ENCODE data around the gene ENPP5. TPM values are rescaled to one million over a fixed set of nuclear protein-coding genes. Genes with fewer than 3 reads are reported as not detected.

The ENPP5 gene
- total RNA-seq = 1 to 10 TPM; 5.6 to 8.8 TPM

- Histone ChIP-seq H3K27ac (peak within 1 kb of the TSS in 3 of 4 donors; percentile 37 to 74 (median 57)), H3K4me1 (peaks cover 4% of the 10 kb centered on the region), H3K27me3 (no peaks in the 10 kb centered on the region), H3K4me3 (peak within 1 kb of the TSS; percentile 8 to 63), H3K9me3 (no peaks in the 10 kb centered on the region), H3K36me3 (replicated peaks in 1 of 2; ENCODE audit: insufficient read depth in 1 of 2, low read depth in 2 of 2) (no peaks in the 10 kb centered on the region)
- DNase-seq (peak; percentile 94 to 98 (median 96)), ATAC-seq (peak; percentile 99)
- intact Hi-C loops (cut with DNase I) = no loop called here
- peak; percentile 56 to 87 (median 87) for TF ChIP-seq POLR2A (IDR thresholded peaks at IDR 0.05)
- TF ChIP-seq CTCF (IDR thresholded peaks at IDR 0.05) = no peak
- WGBS, 2 donors = 0 to 1% methylated on average over 41 to 48 of the region's 49 CpGs
These were observed at the start of gene ENPP5 for GRCh38 chr6:46170357-46171289. Gene ENPP5 (minus strand): TSS chr6:46170980. CDS start chr6:46168262, 2,718 bp downstream.

- H3K9me3 ChIP-seq = no peaks in the 10 kb centered on the region
- intact Hi-C loops (cut with DNase I) = loop anchor here (10.0 kb wide), 1 partner anchor 195 kb away; no protein-coding TSS in a partner anchor
- H3K27me3 ChIP-seq = no peaks in the 10 kb centered on the region
- H3K4me3 ChIP-seq = no peak overlapping the region
- ATAC-seq = no peak
- peaks cover 15% of the 10 kb centered on the region for H3K4me1 ChIP-seq
- no peak overlapping the region for H3K27ac ChIP-seq
- no peak for DNase-seq
- TF ChIP-seq CTCF (IDR thresholded peaks at IDR 0.05) = no peak
- TF ChIP-seq POLR2A (IDR thresholded peaks at IDR 0.05) = no peak
- H3K36me3 ChIP-seq (replicated peaks in 1 of 2; ENCODE audit: insufficient read depth in 1 of 2, low read depth in 2 of 2) = no peaks in the 10 kb centered on the region
These were observed 48.9 kb upstream of the ENPP5 start for GRCh38 chr6:46219661-46220060.

- Histone ChIP-seq H3K27me3 (no peaks in the 10 kb centered on the region), H3K4me1 (peaks cover 15% of the 10 kb centered on the region), H3K27ac (peak overlapping the region in 1 of 4 donors; percentile 38), H3K9me3 (no peaks in the 10 kb centered on the region), H3K4me3 (no peak overlapping the region), H3K36me3 (replicated peaks in 1 of 2; ENCODE audit: insufficient read depth in 1 of 2, low read depth in 2 of 2) (no peaks in the 10 kb centered on the region)
- intact Hi-C loops (cut with DNase I) = no loop called here
- ATAC-seq (no peak), DNase-seq (no peak)
- 94 to 95% methylated on average over 2 of the region's 2 CpGs for WGBS, 2 donors
- TF ChIP-seq POLR2A (IDR thresholded peaks at IDR 0.05) (no peak), CTCF (IDR thresholded peaks at IDR 0.05) (no peak)
These were observed 47.7 kb upstream of the ENPP5 start for GRCh38 chr6:46218457-46218856.

GRCh38 chr6:46217671-46218131 lies 46.9 kb upstream of the ENPP5 start:
- TF ChIP-seq CTCF (IDR thresholded peaks at IDR 0.05) (no peak), POLR2A (IDR thresholded peaks at IDR 0.05) (no peak)
- peaks cover 15% of the 10 kb centered on the region for H3K4me1 ChIP-seq
- H3K9me3 ChIP-seq = no peaks in the 10 kb centered on the region
- DNase-seq = peak in 3 of 4 donors; percentile 21 to 62 (median 31)
- peak overlapping the region in 2 of 4 donors; percentile 37 to 38 for H3K27ac ChIP-seq
- H3K36me3 ChIP-seq (replicated peaks in 1 of 2; ENCODE audit: insufficient read depth in 1 of 2, low read depth in 2 of 2) = no peaks in the 10 kb centered on the region
- WGBS, 2 donors = 37 to 44% methylated on average over 5 of the region's 5 CpGs
- H3K27me3 ChIP-seq = no peaks in the 10 kb centered on the region
- intact Hi-C loops (cut with DNase I) = no loop called here
- peak; percentile 77 for ATAC-seq
- no peak overlapping the region for H3K4me3 ChIP-seq

Measured in body of pancreas (tissue), 4 donors.